GM18502 (cell line): Measurements from ENCODE around the gene UBA3.

ENCODE experiments used
- ATAC-seq: cut with Tn5 transposase; IDR thresholded peaks from one replicate; pipeline ENCODE4 v1.9.1; 2021; ENCODE audit warnings: mild to moderate bottlenecking; ENCODE audit not compliant: unreplicated experiment, poor library complexity

The UBA3 gene

DNA sequence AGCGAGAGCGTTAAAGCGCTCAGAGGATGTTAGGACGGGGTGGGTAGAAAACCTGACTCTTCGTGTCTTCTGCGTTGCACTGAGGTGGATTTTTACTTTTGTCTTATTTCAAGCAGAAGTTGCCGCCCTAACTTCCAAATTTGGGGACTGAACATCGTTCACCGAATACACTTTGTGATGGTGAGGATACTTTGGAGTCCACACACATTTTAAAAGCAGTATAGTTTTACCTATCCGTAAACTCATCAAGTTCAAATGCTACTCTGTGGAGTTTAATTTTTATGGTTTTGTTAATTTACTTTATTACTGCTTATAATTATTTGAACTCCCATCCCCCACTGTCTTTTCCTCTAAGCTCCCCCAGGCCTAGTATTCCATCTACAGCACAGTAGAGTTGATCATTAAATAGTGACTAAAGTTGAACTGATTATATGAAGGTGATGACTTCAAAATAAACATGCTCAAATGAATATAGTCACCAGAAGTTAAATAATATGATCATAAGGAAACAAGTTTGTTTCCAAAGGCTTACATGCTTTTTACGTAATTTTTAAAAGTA, 66.1 kb downstream of the UBA3 start:
- ATAC-seq: no peak

DNA sequence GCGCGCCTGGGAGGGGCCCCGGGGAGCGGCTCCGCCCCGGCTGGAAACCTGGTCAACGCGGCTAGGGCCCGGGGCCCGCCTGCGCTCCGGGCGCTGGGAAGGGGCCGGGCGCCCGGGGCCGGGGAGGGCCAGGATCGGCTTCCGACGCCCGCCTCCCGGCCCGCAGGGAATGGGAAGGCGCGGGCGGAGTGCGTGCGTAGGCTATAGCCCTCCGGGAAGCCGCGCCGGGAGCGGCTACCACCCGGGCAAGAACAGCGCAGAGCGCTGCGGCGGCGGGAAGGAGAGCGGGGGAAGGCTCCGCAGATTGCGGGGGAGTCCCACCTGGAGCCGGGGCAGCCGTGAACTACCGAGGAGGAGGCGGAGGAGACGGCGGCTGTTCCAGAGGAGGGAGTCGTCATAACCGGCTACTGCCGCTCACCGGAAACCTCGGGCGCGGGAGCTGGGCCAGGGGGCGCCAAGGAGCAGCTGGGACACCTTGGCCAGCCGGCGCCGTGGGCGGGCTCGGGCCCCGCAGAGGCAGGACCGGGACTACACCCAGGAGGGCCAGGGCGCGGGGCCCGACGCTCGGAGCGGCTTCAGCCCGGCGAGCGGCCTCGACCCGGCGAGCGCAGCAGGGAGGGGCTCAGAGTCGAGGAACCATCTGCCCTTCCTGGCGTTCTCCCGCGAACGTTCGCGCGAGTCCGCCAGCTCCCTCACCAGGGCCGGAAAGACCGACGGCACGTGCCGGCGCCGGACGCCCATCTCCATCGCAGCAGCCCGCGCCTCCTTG, 66.7 kb downstream of the UBA3 start, which contains the start of gene EOGT:
Gene EOGT, minus strand, starts transcription at position 432 of the 769 bp plus-strand sequence. CDS start 3,838 bp downstream, outside the sequence.
- ATAC-seq: peak; percentile 86

DNA sequence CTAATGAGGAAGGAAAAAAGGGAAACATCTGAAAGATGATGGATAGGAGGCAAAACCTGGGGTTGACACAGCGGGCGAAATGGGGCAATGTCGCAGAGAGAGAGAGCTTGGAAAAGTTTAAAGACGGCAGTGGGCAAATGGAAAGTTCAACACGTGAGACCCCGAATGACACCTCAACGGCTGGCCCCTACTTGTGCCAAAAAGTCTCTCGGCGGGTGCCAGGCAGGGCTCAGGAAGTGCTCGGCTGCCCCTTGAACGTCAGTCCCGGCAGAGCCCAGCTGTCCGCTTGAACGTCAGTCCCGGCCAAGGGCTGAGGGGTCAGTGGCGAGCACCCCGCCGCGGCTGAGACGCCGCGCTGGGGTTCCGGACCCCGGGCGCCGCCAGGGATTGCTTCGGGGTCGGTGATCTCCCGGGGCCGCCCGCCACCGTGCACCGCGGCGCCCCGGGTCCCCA, 67.3 kb downstream of the UBA3 start:
- ATAC-seq: no peak

DNA sequence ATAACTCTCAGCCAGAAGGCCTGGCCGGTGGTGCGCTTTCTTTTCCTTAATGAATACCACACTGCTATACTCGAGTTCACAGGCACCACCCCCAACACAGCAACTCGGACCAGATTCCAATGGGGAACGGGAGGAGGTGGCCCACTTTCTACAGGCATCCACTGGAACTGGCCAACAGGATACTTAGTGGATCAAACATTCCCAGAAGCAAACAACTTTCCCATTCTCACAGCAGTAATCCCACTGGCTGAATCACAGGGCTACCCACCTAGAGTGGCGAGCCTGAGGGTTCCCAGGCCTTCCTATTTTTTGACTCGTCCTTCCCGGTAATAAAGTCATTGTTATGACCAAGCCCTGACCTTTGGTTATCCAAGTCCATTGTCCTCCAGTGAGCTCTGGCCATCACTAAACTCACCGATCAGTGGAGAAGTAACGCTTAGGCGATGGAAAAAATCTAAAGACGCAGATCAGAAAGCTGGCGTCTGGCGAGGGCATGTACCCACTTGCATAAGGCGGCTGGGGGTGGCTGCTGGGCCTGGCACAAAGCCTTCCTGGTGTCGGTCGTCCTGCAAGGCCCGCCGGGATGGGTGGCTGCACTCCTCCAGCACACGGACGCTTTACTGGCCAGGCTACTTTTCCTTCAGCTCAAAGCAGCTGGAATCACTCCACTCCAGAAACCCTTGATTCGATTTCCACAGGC, 67.9 kb downstream of the UBA3 start:
- ATAC-seq: no peak

DNA sequence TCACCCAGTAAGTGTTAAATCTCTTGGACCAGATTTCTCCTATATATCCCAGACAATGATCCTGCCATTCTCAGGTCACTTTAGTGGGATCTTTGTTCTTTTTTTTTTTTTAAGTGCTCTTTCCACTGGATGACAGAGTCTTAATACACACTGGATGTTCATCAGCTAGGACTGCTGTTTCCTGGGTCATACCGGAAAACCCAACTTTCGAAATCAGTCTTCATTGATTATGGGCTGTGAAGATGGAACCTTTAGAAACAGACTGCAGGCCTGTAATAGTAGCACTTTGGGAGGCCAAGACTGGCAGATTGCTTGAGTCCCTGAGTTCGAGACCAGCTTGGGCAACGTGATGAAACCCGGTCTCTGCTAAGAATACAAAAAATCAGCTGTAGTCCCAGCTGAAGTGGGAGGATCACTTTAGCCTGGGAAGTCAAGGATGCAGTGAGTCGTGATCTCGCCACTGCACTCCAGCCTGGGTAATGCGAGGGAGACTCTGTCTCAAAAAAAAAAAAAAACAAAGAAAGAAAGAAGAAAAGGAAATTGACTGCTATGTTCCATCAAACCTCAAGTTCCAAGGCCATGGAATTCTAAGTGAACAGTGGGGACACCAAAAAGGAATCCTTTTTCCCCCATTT, 69.0 kb downstream of the UBA3 start:
- no peak for ATAC-seq

DNA sequence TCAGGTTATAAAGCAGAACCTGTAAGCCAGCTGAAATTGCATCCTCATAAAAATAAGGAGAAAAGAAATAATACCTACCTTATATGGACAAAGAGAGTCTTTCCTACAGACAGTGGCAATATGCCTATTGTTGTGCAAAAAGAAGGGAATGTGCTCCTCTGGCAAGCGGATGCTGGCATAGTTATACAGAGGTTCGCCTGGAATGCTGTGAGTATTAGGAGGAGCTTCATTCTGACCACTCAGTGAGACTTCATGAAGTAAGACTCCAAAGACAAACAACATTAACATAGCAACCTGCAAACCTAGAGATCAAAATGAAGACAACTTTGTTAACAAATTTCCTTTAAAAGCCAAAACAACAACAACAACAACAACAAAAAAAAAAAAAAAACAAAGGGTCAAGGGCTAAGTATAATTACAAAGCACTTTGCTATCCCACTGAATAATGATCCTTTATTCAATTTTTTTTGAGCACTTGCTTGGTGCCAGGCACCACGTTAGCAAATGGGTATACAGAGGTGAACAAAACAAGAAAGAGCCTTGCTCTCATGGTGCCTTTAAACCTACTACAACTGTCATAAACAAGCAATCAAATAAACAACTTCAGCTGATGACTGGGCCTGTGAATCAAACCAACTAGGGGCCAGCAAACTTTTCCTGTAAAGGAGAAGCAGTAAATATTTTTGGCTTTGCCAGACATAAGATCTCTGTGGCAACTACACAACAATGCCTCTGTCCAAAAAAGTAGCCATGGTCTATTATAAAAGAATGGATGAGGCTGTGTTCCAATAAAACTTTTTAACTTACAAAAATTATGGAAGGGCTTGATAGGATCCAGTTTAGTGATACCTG, 70.4 kb downstream of the UBA3 start:
- ATAC-seq: no peak

DNA sequence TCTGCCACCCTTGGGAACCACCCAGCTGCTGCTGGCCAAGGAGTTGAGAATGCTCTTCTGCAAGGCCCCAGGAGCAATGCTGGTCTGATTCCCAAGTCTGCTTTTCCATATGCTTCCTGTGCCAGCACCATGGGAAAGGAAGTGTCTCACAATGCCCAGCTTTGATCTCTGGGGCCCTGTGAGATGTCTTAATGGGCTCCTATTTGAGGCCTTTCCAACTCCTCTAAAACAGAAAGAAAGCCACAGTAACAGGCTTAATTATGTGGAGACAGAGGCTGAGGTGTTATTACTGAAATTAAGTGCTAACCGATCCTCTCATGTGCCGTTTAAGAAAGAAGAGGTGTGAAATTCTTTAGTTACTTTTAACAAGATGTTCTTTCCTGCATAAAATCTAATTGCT, 71.2 kb downstream of the UBA3 start:
- ATAC-seq: no peak

DNA sequence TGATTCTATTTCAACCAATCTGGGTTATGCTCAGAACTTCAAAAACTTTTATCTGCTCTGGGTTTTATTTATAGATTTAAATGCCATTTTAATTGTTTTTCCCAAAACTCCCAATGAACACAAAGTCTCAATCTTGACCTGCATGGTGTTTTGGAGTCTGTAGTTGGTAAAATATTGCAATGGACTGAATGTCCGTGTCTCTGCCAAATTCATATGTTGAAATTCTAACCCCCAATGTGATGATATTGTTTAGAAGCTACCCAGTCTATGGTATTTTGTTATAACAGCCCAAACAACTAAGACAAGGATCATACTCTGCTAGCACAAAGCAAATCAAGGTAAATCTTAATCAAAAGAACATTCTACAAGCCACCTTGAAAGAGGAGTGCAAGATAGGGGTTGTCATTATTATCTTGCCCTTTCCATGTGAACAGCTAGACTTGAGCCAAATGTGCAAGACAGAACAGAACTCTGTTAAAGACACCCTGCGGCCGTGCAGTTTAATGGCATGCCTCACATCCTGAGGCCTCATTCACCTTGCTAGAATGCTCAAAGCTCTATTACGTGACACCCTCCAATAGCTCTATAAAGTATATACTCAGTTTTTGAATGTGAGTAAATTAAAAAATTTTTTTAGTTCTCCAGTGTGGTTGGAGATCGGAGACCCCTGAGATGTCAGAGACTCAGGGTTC, 74.2 kb downstream of the UBA3 start:
- ATAC-seq: no peak

DNA sequence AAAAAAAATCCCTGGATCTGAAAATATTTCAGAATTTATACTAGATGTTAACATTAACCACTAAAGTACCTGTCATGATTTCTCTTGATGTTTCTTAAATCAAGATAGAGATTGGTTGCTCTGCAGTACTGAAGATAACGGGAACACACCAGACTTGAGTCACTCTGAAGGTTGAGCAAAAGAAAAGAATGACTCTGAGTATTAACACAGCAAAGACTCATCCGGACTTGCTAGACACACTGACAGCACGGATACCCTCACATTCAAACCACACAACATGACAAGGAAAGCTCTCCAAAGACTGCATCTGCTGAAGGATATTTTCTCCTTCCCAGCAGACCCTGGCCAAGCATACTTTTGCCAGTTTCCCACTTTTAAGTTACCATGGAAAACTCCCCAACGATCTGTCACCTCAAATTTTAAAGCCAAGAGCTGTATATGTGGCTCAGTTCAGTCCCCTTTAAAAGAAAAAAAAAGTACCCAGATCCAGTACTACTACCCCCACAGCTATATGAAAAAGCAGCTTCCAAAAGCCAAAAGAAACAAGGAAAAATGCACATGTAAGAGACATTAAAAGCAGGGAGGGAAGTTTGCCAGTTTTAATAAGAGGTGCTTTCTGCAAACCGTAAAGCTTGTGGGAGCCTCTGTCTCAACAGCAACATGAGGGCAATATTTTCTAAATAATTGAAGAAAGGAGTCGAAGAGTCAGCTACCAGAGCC, 74.9 kb downstream of the UBA3 start:
- no peak for ATAC-seq
